Cortex of kidney (tissue), 1 donor: ENCODE results near the gene TSHZ2.
"Not testable (repeated sequence)": the region's sequence is repeated elsewhere in the genome, so short reads cannot be mapped to it uniquely, and the experiment has no call there.

Experiments used
- DNase-seq: peaks from one replicate; lab custom pipeline; 2025; lab: John Stamatoyannopoulos, UW

Gene TSHZ2

DNA sequence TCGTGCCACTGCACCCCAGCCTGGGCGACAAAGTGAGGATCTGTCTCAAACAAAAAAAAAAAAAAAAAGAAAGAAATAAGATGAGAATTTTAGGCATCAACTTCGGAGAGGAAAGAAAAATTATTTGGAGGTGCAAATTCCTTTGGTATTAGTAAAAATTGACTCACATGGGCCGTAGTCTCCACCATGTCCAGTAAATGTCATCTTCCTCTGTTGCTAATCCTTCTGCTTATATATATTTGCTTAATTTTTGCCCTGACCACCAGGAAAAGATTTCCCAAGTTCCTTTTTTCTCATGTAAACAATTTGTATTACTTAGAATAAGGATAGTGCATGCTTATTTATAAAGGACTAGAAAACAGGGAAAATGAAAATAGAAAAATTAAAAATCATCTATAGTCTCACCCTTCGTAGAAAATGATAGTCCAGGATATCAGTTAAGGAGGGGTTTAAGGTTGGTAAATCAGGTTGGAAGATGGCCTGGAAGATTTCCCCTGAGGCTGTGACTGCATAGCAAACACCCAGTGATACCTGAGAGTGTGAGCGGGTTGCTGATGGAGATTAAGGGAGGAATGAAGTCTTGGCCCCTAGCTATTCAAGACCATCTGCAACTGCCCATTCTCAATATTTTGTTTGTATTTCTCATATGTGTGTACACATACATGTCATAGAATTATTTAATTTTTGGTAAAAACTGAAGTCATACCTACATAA is 380.7 kb downstream of the TSHZ2 start:
- DNase-seq = no peak

DNA sequence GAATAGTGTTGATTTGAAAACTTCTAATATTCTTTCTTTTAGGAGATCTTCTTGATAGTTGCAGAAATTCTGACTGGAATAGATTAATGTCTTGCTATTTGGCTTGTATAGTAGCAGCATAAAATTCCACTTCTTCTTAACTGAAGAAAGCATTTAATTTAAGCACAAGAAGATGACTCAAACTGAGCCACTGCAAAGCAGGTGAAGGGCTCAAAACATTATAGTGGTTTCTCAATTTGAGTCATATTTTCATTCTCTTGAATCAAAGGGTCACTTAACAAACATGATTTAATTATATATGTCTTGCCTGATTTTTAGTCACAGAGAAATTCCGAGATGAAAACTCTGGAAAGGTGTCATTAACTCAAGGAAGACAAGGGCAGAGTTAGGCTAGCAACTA is 382.2 kb downstream of the TSHZ2 start:
- no peak for DNase-seq

DNA sequence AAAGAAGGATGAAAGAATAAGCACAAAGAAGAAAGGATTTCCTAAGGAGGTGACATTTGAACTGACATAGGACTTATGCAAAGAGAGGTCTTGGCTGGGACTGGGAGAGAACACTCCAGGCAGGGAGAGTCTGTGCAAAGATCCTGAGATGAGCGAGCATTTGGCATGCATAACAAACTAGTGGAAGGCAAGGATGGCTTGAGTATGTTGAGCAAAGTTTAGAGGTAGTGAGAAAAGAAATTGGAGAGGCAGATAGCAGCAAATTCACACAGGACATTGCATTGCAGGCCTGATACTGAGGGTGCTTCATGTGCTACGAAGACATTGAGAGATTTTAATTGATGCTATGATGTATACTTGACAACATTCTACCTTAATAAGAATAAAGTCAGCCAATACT is 383.6 kb downstream of the TSHZ2 start:
- DNase-seq = no peak

GRCh38 chr20:53359425-53359824 is 387.3 kb downstream of the TSHZ2 start:
- DNase-seq = no peak

GRCh38 chr20:53360852-53361251 is 388.7 kb downstream of the TSHZ2 start:
- DNase-seq = no peak

DNA sequence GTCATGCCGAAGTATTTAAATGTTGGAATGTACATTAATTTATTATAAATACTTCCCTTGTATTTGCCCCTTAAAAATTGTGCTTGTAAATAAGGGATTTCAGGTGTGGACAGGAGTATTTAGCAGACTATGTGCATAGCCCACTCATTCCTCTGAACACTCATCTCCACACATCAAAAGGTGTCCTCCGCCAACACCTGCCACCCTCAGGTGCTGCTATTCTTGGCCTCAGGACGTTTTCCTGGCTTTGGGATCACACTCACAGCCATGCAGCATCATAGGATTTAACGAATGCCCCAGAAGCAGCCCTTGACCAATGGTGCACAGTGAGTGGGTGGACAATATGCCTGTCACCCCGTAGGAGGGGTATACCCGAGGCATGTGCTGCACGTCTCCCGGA is 390.6 kb downstream of the TSHZ2 start:
- no peak for DNase-seq

GRCh38 chr20:53364646-53365045 is 392.5 kb downstream of the TSHZ2 start:
- DNase-seq = no peak

DNA sequence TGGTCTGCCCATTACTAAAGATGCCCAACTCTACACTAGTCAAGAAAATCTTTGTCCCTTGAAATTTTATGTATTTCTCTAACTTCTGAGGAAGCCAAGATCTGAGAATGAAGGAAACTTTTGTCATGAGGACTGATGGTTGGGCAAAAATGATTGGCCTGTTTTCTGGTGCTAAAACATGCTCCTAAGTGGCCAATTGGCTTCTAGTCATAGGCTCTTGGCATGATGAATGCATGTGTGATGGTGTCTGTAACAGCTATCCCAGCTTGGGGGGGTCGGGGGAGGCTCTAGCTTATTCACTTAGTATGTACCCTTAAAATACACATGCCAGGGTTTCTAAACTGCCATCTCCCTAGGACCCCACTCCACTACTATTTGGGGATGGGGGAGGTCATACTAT is 392.9 kb downstream of the TSHZ2 start:
- DNase-seq = no peak

DNA sequence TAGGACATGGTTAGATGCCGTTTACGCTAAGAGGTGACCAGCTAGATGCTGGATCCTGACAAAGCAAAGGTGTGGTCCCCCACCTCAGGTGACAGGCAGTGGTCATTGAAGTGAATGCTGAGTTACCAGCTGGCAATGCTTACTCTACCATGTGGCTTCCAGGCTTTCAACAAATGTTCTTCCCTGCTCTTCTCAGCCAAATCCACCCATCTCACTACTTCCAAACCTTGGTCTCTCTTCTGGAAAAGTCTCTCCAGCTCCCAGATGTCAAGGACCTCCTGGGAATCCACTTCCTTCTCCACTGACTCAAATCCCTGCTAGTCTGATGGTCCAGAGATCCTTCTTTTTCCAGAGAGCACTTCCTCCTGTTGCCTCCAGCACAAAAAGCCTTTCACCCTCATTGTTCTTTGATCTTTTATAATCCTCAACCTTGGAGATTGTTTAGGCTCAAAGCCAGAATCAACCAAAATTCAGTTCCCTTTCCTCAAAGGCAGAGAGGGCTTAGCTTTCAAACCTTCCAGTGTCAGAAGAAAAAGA is 393.4 kb downstream of the TSHZ2 start:
- no peak for DNase-seq

DNA sequence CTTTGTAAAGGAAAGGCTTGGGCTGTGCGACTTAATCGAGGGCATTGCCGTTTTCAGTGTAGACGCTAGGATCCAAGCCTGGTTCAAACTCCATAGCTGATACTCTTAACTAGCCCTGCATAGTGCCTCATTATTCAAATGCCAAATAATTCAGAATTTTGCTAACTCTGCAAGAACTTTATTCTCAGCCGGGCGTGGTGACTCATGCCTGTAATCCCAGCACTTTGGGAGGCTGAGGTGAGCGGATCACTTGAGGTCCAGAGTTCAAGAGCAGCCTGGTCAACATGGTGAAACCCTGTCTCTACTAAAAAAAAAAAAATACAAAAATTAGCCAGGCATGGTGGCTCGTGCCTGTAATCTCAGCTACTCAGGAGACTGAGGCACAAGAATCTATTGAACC is 394.8 kb downstream of the TSHZ2 start:
- not testable (repeated sequence) for DNase-seq

GRCh38 chr20:53369871-53370270 is 397.7 kb downstream of the TSHZ2 start:
- no peak for DNase-seq

DNA sequence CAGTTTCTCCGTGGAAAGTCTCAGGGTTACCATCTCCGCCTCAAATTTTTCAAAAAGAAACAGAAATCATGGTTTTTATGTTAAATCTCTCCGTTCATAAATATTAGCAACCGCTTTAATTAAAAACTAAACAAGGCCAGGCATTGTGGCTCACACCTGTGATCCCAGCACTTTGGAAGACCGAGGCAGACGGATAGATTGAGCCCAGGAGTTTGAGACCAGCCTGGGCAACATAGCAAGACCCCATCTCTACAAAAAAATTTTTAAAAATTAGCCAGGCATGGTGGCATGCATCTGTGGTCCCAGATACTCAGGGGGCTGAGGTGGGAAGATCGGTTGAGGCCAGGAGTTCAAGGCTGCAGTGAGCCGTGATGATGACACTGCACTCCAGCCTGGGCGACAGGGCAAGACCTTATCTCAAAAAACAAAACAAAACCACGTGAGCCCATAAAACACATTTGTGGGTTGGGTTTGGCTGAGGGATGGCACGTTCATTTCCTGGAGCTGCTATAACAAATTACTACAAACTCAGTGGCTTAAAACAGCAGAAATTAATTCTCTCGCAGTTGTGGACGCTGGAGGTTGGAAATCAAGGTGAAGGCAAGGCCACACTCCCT is 398.3 kb downstream of the TSHZ2 start:
- DNase-seq = no peak

DNA sequence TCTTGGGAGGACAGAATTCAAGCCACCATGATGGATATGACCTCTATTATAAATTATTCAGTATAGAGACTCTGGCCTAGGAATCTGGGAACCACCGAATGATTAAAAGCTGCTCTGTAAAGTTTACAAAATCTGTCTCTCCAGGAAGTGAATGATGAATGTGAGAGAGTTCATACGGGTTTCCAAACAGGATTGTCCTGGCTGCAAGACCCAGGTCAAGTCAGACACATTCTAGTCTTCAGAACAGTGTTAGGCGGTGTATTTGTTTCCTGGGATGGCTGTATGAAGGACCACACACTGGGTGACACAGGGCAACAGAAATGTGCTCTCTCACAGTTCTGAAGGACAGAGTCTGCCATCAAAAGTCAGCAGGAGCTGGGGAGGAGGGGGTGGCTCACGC is 399.1 kb downstream of the TSHZ2 start:
- DNase-seq = no peak

GRCh38 chr20:53376021-53376420 is 403.9 kb downstream of the TSHZ2 start:
- no peak for DNase-seq

GRCh38 chr20:53379014-53379832 is 407.1 kb downstream of the TSHZ2 start:
- DNase-seq = no peak

- DNase-seq = no peak
Observed at GRCh38 chr20:53379833-53380120, 407.6 kb downstream of the TSHZ2 start.

GRCh38 chr20:53381568-53382262 is 409.6 kb downstream of the TSHZ2 start:
- no peak for DNase-seq

DNA sequence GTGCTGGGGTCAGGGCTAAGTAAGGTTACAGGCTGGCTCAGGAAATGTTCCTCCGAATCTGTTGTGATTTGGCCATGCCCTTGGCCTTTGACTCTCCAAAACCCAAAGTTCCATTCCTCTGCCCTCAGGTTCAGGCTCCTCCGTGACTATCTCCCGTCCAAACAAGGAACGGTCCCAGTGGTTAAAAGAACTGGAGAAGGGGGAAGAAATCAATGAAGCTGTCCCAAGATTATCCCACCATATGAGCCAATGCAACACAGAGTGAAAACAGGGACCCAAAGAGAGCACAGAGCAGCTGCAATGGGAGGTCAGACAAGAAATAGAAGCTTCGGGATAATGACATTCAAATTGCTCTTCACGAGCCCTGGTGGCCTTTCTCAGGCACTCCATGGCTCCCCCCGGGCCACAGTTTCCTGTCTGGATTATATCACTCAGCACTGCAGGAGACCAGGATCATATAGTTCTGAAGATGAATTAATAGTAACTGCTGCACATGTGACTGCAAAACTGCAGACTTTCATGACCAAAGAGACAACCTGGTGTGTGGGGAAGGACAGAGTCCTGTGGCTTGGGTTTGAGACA is 410.2 kb downstream of the TSHZ2 start:
- DNase-seq = no peak

- DNase-seq = no peak
Observed at GRCh38 chr20:53383916-53384315, 411.8 kb downstream of the TSHZ2 start.

GRCh38 chr20:53384392-53384791 is 412.2 kb downstream of the TSHZ2 start:
- DNase-seq = no peak

GRCh38 chr20:53385941-53386767 is 414.0 kb downstream of the TSHZ2 start:
- DNase-seq = no peak
